GM12891 (cell line): ENCODE results near the gene OR10D3.

Experiments
- POLR2A ChIP-seq: IDR thresholded peaks from 2 replicates; pipeline ENCODE4 v1.6.1; 2011; ENCODE audit warnings: low read depth, low read length, control low read depth
- POLR2AphosphoS5 ChIP-seq: IDR thresholded peaks from 2 replicates; pipeline ENCODE4 v1.6.1; 2011; ENCODE audit warnings: low read depth, low read length, control low read depth
- POU2F2 ChIP-seq: IDR thresholded peaks from 2 replicates; pipeline ENCODE4 v1.6.1; 2011; ENCODE audit warnings: low read depth, mild to moderate bottlenecking, control low read depth, low read length, moderate library complexity
- SPI1 ChIP-seq: IDR thresholded peaks from 2 replicates; pipeline ENCODE4 v1.6.1; 2011; ENCODE audit warnings: low read depth, low read length, control low read depth
- TAF1 ChIP-seq: IDR thresholded peaks from 2 replicates; pipeline ENCODE4 v1.6.1; 2011; ENCODE audit warnings: low read depth, low read length, control low read depth

DNA sequence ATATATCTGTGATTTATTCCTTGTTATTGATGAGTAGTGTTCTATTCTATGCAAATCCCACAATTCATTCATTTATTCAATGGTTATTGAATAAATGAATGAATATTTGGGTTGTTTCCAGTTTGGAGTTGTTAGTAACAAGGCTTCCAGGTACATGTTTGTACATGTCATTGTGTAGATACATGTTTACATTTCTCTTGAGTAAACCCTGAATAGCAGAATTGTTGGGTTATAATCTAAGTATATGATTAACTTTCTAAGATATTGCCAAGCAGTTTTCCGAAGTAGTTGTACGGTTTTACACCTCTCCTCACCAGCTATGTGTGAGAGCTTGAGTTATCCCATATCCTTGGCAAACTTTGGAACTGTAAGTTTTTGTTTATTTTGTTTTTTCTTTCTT is 39.3 kb downstream of the OR10D3 start:
- no peak for TF ChIP-seq POLR2AphosphoS5
- no peak for TF ChIP-seq POLR2A
- no peak for TF ChIP-seq TAF1
- no peak for TF ChIP-seq SPI1
- no peak for TF ChIP-seq POU2F2
